Measurements from ENCODE around the gene PRDM16. TPM values are rescaled to one million over a fixed set of nuclear protein-coding genes. Genes with fewer than 3 reads are reported as not detected.
A peak's percentile ranks its signal among the peaks of the same experiment; 100 is the strongest.

Gene PRDM16
- total and polyA plus RNA-seq, 2 of the 13 experiments (the other 11 are each of a cell fraction or from before 2014, with no cell fraction given), result 0.15 to 0.81 TPM

GRCh38 chr1:3115275-3116149 is 46.5 kb downstream of the PRDM16 start (continued):
- TF ChIP-seq RNF219 (CRISPR knock-in tag; IDR thresholded peaks at IDR 0.05), result no peak
- peak; percentile 59; the same call in 1 of the 2 replicates for TF ChIP-seq ARID3A (IDR thresholded peaks at IDR 0.05; ENCODE audit: low read depth, low read length)
- TF ChIP-seq MAFG (CRISPR knock-in tag; IDR thresholded peaks at IDR 0.05), result no peak
- TF ChIP-seq U2AF2 (IDR thresholded peaks at IDR 0.05; ENCODE audit: low read depth, low read length), result no peak
- TF ChIP-seq, protein P1, sequence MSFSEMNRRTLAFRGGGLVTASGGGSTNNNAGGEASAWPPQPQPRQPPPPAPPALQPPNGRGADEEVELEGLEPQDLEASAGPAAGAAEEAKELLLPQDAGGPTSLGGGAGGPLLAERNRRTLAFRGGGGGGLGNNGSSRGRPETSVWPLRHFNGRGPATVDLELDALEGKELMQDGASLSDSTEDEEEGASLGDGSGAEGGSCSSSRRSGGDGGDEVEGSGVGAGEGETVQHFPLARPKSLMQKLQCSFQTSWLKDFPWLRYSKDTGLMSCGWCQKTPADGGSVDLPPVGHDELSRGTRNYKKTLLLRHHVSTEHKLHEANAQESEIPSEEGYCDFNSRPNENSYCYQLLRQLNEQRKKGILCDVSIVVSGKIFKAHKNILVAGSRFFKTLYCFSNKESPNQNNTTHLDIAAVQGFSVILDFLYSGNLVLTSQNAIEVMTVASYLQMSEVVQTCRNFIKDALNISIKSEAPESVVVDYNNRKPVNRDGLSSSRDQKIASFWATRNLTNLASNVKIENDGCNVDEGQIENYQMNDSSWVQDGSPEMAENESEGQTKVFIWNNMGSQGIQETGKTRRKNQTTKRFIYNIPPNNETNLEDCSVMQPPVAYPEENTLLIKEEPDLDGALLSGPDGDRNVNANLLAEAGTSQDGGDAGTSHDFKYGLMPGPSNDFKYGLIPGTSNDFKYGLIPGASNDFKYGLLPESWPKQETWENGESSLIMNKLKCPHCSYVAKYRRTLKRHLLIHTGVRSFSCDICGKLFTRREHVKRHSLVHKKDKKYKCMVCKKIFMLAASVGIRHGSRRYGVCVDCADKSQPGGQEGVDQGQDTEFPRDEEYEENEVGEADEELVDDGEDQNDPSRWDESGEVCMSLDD (CRISPR knock-in tag; IDR thresholded peaks at IDR 0.05; ENCODE audit: borderline replicate concordance), result peak; percentile 76; the same call in 1 of the 2 replicates
- no peak for TF ChIP-seq ZNF883 (CRISPR knock-in tag; IDR thresholded peaks at IDR 0.05; ENCODE audit: not compliant biosample characterization)
- peak; percentile 81 for TF ChIP-seq ZNF746 (CRISPR knock-in tag; IDR thresholded peaks at IDR 0.05)
- peak; percentile 53; the same call in 1 of the 2 replicates for TF ChIP-seq MIXL1 (CRISPR knock-in tag; IDR thresholded peaks at IDR 0.05)
- no peak for TF ChIP-seq FOXC1 (CRISPR knock-in tag; IDR thresholded peaks at IDR 0.05; ENCODE audit: borderline replicate concordance)
- TF ChIP-seq ZNF878 (CRISPR knock-in tag; IDR thresholded peaks at IDR 0.05), result no peak
- no peak for TF ChIP-seq ZNF382 (CRISPR knock-in tag; IDR thresholded peaks at IDR 0.05; ENCODE audit: borderline replicate concordance)
- no peak for TF ChIP-seq POGZ (CRISPR knock-in tag; IDR thresholded peaks at IDR 0.05)
- TF ChIP-seq, protein P2, sequence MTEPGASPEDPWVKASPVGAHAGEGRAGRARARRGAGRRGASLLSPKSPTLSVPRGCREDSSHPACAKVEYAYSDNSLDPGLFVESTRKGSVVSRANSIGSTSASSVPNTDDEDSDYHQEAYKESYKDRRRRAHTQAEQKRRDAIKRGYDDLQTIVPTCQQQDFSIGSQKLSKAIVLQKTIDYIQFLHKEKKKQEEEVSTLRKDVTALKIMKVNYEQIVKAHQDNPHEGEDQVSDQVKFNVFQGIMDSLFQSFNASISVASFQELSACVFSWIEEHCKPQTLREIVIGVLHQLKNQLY (CRISPR knock-in tag; IDR thresholded peaks at IDR 0.05), result peak; percentile 69; the same call in 1 of the 2 replicates
- 0 out of 2 replicates have a peak, but pooled peaks have one; percentile 37 for TF ChIP-seq ISL2 (CRISPR knock-in tag; IDR thresholded peaks at IDR 0.05)
- TF ChIP-seq CEBPG (CRISPR knock-in tag; IDR thresholded peaks at IDR 0.05), result peak; percentile 27; the same call in 1 of the 2 replicates
- TF ChIP-seq MTA1 (CRISPR knock-in tag; IDR thresholded peaks at IDR 0.05; ENCODE audit: borderline replicate concordance), result peak; percentile 86
- TF ChIP-seq POLR2AphosphoS5 (IDR thresholded peaks at IDR 0.05; ENCODE audit: low read depth, low read length), result no peak
- TF ChIP-seq ZNF292 (CRISPR knock-in tag; IDR thresholded peaks at IDR 0.05; ENCODE audit: borderline replicate concordance, low read depth), result peak; percentile 80; the same call in 1 of the 2 replicates
- TF ChIP-seq CBFB (CRISPR knock-in tag; IDR thresholded peaks at IDR 0.05), result no peak
- TF ChIP-seq NR2F6 (IDR thresholded peaks at IDR 0.05), result peak; percentile 44; the same call in 1 of the 2 replicates
- 0 out of 2 replicates have a peak, but pooled peaks have one; percentile 32 for TF ChIP-seq NR2F6 (CRISPR knock-in tag; IDR thresholded peaks at IDR 0.05)
- TF ChIP-seq ZNF333 (CRISPR knock-in tag; IDR thresholded peaks at IDR 0.05; ENCODE audit: borderline replicate concordance), result no peak
